ENCODE results near the gene FHL2. TPM values are rescaled to one million over a fixed set of nuclear protein-coding genes. Genes with fewer than 3 reads are reported as not detected.

Gene FHL2
- total RNA-seq, 2 donors from 2014 or later, result 77.6 to 107 TPM

DNA sequence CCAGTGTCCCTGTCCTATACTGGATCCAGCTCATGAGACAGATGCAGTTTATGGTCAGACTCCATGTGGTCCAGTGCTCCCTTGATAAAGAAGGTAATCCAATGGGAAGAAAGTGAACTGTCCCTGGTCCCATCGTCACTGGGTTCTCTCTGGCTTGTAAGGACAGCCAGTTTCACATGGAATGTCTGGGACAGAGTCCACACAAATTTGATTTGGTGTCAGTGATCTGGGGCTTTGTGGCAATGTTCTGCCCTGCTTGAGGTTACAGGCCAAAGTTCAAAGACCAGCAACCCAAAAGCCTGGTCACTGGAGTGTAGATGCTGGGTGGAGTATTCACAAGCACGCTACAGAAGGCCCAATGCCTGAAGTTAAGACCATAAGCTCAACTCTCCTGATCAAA is 22.2 kb upstream of the FHL2 start:
- no peaks in the 10 kb centered on the region for H3K27me3 ChIP-seq (replicated peaks; ENCODE audit: insufficient read depth)
- no peak overlapping the region for H3K4me3 ChIP-seq
- ATAC-seq (ENCODE audit: insufficient number of reproducible peaks, low FRiP score, low read depth) (no peak), DNase-seq (ENCODE audit: low spot score) (no peak)
- H3K27ac ChIP-seq, result no peak overlapping the region
- H3K9me3 ChIP-seq, result no peaks in the 10 kb centered on the region
- TF ChIP-seq, protein P1, sequence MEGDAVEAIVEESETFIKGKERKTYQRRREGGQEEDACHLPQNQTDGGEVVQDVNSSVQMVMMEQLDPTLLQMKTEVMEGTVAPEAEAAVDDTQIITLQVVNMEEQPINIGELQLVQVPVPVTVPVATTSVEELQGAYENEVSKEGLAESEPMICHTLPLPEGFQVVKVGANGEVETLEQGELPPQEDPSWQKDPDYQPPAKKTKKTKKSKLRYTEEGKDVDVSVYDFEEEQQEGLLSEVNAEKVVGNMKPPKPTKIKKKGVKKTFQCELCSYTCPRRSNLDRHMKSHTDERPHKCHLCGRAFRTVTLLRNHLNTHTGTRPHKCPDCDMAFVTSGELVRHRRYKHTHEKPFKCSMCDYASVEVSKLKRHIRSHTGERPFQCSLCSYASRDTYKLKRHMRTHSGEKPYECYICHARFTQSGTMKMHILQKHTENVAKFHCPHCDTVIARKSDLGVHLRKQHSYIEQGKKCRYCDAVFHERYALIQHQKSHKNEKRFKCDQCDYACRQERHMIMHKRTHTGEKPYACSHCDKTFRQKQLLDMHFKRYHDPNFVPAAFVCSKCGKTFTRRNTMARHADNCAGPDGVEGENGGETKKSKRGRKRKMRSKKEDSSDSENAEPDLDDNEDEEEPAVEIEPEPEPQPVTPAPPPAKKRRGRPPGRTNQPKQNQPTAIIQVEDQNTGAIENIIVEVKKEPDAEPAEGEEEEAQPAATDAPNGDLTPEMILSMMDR (IDR thresholded peaks at IDR 0.05), result no peak
- no peaks in the 10 kb centered on the region for H3K4me1 ChIP-seq (ENCODE audit: control insufficient read depth in 1 of 2, low read depth in 2 of 2)
- H3K36me3 ChIP-seq, result no peaks in the 10 kb centered on the region

DNA sequence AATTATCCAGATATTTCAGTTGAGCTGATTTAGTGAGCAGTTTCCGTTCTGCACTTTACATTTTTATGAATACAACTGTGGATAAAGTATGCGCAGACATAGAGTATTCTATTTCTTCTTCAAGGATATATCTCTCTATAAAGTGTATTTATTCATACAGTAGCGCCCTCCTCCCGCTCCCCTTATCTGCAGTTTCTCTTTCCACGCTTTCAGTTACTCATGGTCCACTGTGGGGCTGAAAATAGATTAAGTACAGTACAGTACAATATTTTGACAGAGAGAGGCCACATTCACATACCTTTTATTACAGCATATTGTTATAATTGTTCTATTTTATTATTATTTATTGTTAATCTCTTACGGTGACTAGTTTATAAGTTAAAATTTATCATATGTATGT is 19.7 kb upstream of the FHL2 start:
- DNase-seq (ENCODE audit: low spot score) (no peak), ATAC-seq (ENCODE audit: insufficient number of reproducible peaks, low FRiP score, low read depth) (no peak)
- H3K4me1 ChIP-seq (ENCODE audit: control insufficient read depth in 1 of 2, low read depth in 2 of 2), result no peaks in the 10 kb centered on the region
- TF ChIP-seq, protein P1 (IDR thresholded peaks at IDR 0.05), result no peak
- no peaks in the 10 kb centered on the region for H3K9me3 ChIP-seq
- H3K27me3 ChIP-seq (replicated peaks; ENCODE audit: insufficient read depth), result no peaks in the 10 kb centered on the region
- no peak overlapping the region for H3K27ac ChIP-seq
- H3K4me3 ChIP-seq, result no peak overlapping the region
- H3K36me3 ChIP-seq, result no peaks in the 10 kb centered on the region

DNA sequence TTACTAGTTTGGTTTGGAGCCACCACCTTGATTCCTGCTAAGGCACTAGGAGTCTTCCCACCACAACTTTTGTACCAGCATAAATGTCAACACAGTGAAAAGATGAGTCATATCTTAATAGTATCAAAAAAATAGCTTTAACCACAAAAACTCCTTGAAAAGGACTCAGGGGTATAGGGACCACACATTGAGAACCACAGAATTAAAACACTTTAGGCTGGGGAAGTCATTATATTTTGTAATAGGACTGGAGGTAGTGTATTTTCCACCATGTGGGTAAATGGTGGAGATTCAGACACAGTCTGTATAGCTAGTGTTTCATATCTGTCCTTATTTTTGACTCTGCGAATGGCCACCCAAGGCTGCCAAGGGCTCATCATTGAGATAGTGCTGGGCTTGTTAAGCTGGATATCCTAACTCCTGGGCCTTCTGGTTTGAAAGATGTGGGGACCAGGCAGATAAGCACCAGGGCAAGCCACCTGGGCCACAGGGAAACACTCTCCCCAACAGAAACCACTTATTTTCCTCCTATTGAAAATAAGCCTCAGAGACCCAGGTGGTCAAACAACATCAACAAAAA is 19.1 kb upstream of the FHL2 start:
- Histone ChIP-seq H3K27me3 (replicated peaks; ENCODE audit: insufficient read depth) (no peaks in the 10 kb centered on the region), H3K9me3 (no peaks in the 10 kb centered on the region), H3K4me1 (ENCODE audit: control insufficient read depth in 1 of 2, low read depth in 2 of 2) (no peaks in the 10 kb centered on the region), H3K27ac (no peak overlapping the region), H3K36me3 (no peaks in the 10 kb centered on the region), H3K4me3 (no peak overlapping the region)
- TF ChIP-seq, protein P1 (IDR thresholded peaks at IDR 0.05), result no peak
- no peak for ATAC-seq (ENCODE audit: insufficient number of reproducible peaks, low FRiP score, low read depth)
- no peak for DNase-seq (ENCODE audit: low spot score)

DNA sequence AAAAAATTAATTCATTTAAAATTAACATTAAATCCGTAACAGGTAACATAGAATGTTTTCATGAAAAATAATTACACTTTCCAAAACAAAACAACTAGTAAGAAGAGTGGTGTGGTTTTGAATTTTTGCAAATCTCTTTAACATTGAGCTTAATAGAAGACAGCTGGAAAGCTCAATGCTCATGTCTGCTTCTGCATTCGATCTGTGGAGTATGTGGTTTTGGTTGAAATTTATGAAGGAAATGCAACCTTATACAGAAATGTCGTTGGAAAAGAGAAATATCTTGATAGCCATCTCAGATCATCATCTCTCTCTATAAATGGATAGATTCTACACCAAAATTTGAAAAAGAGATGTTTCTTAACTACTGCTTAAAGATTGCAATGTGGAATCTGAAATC is 17.3 kb upstream of the FHL2 start:
- Histone ChIP-seq H3K27me3 (replicated peaks; ENCODE audit: insufficient read depth) (no peaks in the 10 kb centered on the region), H3K4me1 (ENCODE audit: control insufficient read depth in 1 of 2, low read depth in 2 of 2) (peaks cover 0 to under 1% of the 10 kb centered on the region in 2 donors), H3K36me3 (no peaks in the 10 kb centered on the region), H3K27ac (no peak overlapping the region), H3K4me3 (no peak overlapping the region), H3K9me3 (no peaks in the 10 kb centered on the region)
- DNase-seq (ENCODE audit: low spot score), result no peak
- TF ChIP-seq, protein P1 (IDR thresholded peaks at IDR 0.05), result no peak
- ATAC-seq (ENCODE audit: insufficient number of reproducible peaks, low FRiP score, low read depth), result no peak

DNA sequence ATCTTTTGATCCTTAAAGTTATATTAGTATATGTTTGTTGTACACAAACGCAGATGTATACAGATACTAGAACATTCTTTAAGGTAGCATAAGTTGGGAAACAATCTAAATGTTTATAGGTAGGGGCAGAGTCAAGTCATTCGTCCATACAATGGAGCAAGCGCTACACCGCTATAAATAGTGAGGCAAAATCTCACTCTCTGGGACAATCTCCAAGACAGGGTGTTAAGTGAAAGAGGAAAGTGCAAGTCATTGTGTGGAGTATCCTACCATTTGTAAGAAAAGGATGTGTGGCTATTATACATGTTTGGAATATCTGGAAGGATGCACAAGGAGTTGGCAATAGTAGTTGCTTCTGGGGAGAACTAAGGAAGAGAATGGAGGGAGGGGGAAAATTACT is 16.2 kb upstream of the FHL2 start:
- ATAC-seq (ENCODE audit: insufficient number of reproducible peaks, low FRiP score, low read depth) (no peak), DNase-seq (ENCODE audit: low spot score) (no peak)
- H3K4me3 ChIP-seq, result no peak overlapping the region
- no peak overlapping the region for H3K27ac ChIP-seq
- no peaks in the 10 kb centered on the region for H3K27me3 ChIP-seq (replicated peaks; ENCODE audit: insufficient read depth)
- no peaks in the 10 kb centered on the region for H3K36me3 ChIP-seq
- H3K4me1 ChIP-seq (ENCODE audit: control insufficient read depth in 1 of 2, low read depth in 2 of 2), result peaks cover 5 to 12% of the 10 kb centered on the region in 2 donors
- TF ChIP-seq, protein P1 (IDR thresholded peaks at IDR 0.05), result no peak
- no peaks in the 10 kb centered on the region for H3K9me3 ChIP-seq
